ENCODE results near the gene PPP3CA.
A peak's percentile ranks its signal among the peaks of the same experiment; 100 is the strongest.

PPP3CA gene

DNA sequence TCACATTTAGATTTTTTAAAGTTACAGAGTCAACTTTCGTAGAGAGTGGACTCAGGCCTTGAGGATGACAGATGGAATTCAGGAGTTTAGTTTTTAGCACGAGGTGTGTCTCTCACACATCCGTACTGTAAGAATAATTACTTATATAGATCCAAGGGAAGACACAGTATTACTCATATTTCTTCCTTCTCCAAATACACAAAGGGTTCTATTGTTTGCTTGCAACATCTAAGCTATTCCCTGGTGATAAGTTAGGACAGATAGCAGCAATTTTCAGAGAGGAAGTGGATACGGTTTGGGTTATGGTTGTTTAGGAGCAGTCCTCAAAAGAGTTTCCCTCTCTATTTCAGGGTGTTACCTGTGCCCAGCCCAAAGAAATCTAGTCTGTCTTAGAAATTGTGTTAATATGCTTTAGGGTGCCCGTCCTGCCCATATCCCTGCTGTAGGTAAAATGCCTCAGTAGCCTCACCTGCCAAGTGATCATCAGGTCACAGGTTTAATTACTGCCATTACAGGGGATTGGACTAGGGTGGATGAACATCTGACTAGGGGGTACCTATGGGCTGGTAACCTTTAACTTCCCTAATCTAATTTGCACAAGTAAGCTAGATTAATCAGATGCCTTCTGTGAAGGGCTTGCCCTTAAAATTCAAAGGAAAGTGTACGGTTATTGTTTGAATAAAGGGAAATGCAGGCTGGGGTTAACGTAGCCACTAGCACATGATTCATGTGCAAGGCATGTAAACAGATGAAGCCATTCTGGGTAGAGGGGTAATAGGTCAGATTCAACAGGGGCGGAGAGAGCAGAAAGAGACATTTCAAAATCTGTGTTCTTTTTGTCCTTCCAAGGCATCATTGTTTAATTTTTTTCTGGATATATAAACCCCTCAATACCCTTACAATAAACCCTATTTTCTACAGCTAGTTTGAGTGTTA is 8.7 kb upstream of the PPP3CA start:
- TF ChIP-seq, protein P1, sequence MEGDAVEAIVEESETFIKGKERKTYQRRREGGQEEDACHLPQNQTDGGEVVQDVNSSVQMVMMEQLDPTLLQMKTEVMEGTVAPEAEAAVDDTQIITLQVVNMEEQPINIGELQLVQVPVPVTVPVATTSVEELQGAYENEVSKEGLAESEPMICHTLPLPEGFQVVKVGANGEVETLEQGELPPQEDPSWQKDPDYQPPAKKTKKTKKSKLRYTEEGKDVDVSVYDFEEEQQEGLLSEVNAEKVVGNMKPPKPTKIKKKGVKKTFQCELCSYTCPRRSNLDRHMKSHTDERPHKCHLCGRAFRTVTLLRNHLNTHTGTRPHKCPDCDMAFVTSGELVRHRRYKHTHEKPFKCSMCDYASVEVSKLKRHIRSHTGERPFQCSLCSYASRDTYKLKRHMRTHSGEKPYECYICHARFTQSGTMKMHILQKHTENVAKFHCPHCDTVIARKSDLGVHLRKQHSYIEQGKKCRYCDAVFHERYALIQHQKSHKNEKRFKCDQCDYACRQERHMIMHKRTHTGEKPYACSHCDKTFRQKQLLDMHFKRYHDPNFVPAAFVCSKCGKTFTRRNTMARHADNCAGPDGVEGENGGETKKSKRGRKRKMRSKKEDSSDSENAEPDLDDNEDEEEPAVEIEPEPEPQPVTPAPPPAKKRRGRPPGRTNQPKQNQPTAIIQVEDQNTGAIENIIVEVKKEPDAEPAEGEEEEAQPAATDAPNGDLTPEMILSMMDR (IDR thresholded peaks at IDR 0.05; ENCODE audit: low read depth, low read length, missing control alignments): no peak
- no peak overlapping the region for H3K4me3 ChIP-seq (replicated peaks; ENCODE audit: low read depth, low read length)
- peak; percentile 72 for DNase-seq (ENCODE audit: extremely low read depth, low read depth)

DNA sequence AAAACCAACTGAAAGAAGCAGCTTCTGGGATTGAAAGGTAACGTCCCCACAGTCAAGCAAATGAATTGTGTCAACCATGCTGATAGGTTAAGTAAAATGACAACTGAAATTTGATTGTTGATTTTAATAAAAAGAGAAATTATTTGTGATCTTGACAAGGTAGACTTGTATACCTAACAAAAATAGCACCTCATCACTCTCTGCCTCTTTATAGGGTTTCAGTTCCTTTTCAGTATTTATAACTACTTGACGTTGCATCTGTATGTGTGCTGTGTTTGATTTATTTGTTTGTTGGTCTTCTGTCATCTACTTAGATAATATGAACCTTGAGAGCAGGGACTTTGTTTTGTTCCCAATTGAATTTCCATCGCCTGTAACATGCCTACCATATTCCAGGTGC is 7.9 kb upstream of the PPP3CA start:
- no peak overlapping the region for H3K4me3 ChIP-seq (replicated peaks; ENCODE audit: low read depth, low read length)
- no peak for DNase-seq (ENCODE audit: extremely low read depth, low read depth)
- TF ChIP-seq, protein P1 (IDR thresholded peaks at IDR 0.05; ENCODE audit: low read depth, low read length, missing control alignments): no peak

DNA sequence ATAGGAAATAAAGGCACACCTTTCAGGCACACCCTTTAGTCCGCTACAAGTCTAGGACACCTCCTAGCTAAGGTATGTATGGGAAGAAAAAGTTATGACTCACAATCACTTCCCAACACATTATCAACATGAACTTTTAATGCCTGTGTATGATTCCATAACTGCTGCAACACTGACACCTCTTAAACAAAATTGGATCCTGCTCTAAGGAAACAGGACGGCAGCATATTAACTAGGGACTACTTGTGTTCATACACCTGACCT is 2.4 kb upstream of the PPP3CA start:
- TF ChIP-seq, protein P1 (IDR thresholded peaks at IDR 0.05; ENCODE audit: low read depth, low read length, missing control alignments): no peak
- no peak for DNase-seq (ENCODE audit: extremely low read depth, low read depth)
- no peak overlapping the region for H3K4me3 ChIP-seq (replicated peaks; ENCODE audit: low read depth, low read length)

DNA sequence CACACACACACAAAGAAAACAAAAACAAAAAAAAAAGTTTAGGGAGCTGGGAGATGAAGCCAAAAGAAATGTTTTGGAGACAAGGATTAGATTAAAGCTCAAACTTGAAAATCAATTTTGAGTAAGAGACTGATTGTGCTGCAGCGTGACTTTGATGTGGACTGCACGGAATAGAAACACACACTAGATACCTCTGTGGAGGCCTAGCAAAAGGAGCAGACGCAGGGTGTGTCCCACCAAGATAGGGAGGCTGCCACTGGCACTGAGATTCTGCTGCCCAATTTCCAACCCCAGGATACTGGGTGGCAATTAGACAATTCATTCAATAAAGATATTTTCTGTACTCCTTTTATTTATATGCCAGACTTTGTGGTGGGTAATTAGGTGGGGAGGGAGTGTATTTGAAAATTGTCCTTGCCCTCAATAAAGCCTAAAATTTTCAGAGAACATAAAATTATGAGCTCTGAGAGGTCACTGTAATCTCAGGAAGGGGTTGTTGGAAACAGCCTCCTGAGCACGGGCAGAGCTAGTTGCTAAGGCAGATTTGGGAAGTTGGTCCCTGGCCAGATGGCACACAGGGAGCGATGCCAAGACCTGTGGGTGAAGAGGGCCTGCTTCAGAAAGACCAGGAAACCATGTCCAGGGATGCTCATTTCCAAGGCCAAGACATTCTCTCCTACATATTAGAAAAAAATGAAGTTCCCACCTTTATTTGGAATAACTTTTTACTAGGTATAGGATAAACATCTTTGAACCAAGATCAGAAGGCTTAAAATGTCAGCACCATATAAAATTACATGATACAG is 1.9 kb upstream of the PPP3CA start:
- TF ChIP-seq, protein P1 (IDR thresholded peaks at IDR 0.05; ENCODE audit: low read depth, low read length, missing control alignments): no peak
- no peak for DNase-seq (ENCODE audit: extremely low read depth, low read depth)
- peak overlapping the region; percentile 80 for H3K4me3 ChIP-seq (replicated peaks; ENCODE audit: low read depth, low read length)

- H3K4me3 ChIP-seq (replicated peaks; ENCODE audit: low read depth, low read length): peak overlapping the region; percentile 80
- TF ChIP-seq, protein P1 (IDR thresholded peaks at IDR 0.05; ENCODE audit: low read depth, low read length, missing control alignments): no peak
- DNase-seq (ENCODE audit: extremely low read depth, low read depth): no peak
These were observed 1.1 kb upstream of the PPP3CA start for GRCh38 chr4:101348367-101348827.

GRCh38 chr4:101347557-101348366 is 436 bp upstream of the PPP3CA start:
- peak overlapping the region; percentile 80 for H3K4me3 ChIP-seq (replicated peaks; ENCODE audit: low read depth, low read length)
- TF ChIP-seq, protein P1 (IDR thresholded peaks at IDR 0.05; ENCODE audit: low read depth, low read length, missing control alignments): no peak
- DNase-seq (ENCODE audit: extremely low read depth, low read depth): peak; percentile 84
